KMS-11 (cell line): ENCODE results near the gene C1orf52.

Experiments used
- H2AFZ ChIP-seq: fragments of 200-600 bp; sonication (generic); 2 replicates; pipeline ENCODE4 v1.6.1; 2016; ENCODE audit warnings: antibody characterized with exemption, mixed run types, low read depth
- H3K27ac ChIP-seq: fragments of 200-600 bp; sonication (generic); 2 replicates; pipeline ENCODE4 v1.6.1; 2016; ENCODE audit warnings: mild to moderate bottlenecking, mixed run types
- H3K27me3 ChIP-seq: fragments of 200-600 bp; sonication (generic); 2 replicates; pipeline ENCODE4 v1.6.1; 2017; ENCODE audit warnings: mild to moderate bottlenecking, low read depth, mixed run types, moderate library complexity; ENCODE audit not compliant: insufficient read depth
- H3K36me3 ChIP-seq: fragments of 200-600 bp; sonication (generic); 2 replicates; pipeline ENCODE4 v1.6.1; 2017; ENCODE audit warnings: mild to moderate bottlenecking, mixed run types; ENCODE audit not compliant: insufficient read depth
- H3K4me1 ChIP-seq: fragments of 200-600 bp; sonication (generic); 2 replicates; pipeline ENCODE4 v1.6.1; 2016; ENCODE audit warnings: mild to moderate bottlenecking, low read depth, mixed run types; ENCODE audit not compliant: poor library complexity, severe bottlenecking
- H3K4me2 ChIP-seq: fragments of 200-600 bp; sonication (generic); 2 replicates; pipeline ENCODE4 v1.7.0; 2016; ENCODE audit warnings: mild to moderate bottlenecking, mixed run types
- H3K4me3 ChIP-seq: fragments of 200-600 bp; sonication (generic); IDR thresholded peaks from 2 replicates; pipeline ENCODE4 v1.6.1; 2017; ENCODE audit warnings: low read depth, low read length, mixed read lengths; ENCODE audit not compliant: insufficient read depth
- H3K79me2 ChIP-seq: fragments of 200-600 bp; sonication (generic); 2 replicates; pipeline ENCODE4 v1.6.1; 2016; ENCODE audit warnings: low read depth, mixed run types; ENCODE audit not compliant: insufficient read depth
- H3K9ac ChIP-seq: fragments of 200-600 bp; sonication (generic); 2 replicates; pipeline ENCODE4 v1.6.1; 2016; ENCODE audit warnings: mild to moderate bottlenecking, mixed run types
- H4K20me1 ChIP-seq: fragments of 200-600 bp; sonication (generic); 2 replicates; pipeline ENCODE4 v1.6.1; 2016; ENCODE audit warnings: mild to moderate bottlenecking, mixed run types; ENCODE audit not compliant: insufficient read depth
- TF ChIP-seq, protein P1 (sequence below): fragments of 200-600 bp; sonication (generic); conservative IDR thresholded peaks from 2 replicates; pipeline ENCODE4 v1.6.1; 2017; ENCODE audit warnings: low read depth, mild to moderate bottlenecking, antibody characterized with exemption, low read length, moderate library complexity, mixed read lengths

The C1orf52 gene

DNA sequence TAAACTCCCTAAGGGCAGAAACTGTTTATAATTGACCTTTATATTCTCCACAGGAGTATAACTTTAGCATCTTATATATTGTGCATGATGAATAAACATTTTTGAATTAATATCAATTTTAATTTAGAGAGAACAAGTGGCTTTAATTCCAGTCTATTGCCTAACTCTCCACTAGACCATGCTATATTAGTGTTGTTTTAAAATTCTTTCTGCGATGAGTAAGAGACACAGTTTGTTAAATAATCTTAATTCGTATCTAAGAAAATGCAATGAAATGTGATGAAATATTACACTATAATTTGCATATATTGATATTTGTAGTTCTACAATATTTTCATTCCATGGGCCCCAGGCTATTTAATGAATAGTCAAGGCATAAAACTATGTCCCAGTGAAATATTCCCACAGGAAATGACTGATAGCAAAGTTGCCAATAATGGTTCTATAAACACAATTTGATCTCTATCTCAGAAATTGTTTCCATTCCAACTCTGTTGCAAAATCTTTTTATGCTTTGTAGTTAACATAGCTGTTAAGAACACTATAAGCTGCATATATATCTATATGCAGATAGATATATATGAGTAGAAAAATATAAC, 55.8 kb downstream of the C1orf52 start:
- TF ChIP-seq, protein P1, sequence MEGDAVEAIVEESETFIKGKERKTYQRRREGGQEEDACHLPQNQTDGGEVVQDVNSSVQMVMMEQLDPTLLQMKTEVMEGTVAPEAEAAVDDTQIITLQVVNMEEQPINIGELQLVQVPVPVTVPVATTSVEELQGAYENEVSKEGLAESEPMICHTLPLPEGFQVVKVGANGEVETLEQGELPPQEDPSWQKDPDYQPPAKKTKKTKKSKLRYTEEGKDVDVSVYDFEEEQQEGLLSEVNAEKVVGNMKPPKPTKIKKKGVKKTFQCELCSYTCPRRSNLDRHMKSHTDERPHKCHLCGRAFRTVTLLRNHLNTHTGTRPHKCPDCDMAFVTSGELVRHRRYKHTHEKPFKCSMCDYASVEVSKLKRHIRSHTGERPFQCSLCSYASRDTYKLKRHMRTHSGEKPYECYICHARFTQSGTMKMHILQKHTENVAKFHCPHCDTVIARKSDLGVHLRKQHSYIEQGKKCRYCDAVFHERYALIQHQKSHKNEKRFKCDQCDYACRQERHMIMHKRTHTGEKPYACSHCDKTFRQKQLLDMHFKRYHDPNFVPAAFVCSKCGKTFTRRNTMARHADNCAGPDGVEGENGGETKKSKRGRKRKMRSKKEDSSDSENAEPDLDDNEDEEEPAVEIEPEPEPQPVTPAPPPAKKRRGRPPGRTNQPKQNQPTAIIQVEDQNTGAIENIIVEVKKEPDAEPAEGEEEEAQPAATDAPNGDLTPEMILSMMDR: no peak
- H4K20me1 ChIP-seq: no peaks in the 10 kb centered on the region
- no peak overlapping the region for H3K4me3 ChIP-seq
- no peaks in the 10 kb centered on the region for H3K36me3 ChIP-seq
- no peak overlapping the region for H3K9ac ChIP-seq
- no peak overlapping the region for H2AFZ ChIP-seq
- H3K27ac ChIP-seq: no peak overlapping the region
- H3K27me3 ChIP-seq: no peaks in the 10 kb centered on the region
- no peaks in the 10 kb centered on the region for H3K79me2 ChIP-seq
- H3K4me1 ChIP-seq: peaks cover 21% of the 10 kb centered on the region
- H3K4me2 ChIP-seq: no peak overlapping the region

DNA sequence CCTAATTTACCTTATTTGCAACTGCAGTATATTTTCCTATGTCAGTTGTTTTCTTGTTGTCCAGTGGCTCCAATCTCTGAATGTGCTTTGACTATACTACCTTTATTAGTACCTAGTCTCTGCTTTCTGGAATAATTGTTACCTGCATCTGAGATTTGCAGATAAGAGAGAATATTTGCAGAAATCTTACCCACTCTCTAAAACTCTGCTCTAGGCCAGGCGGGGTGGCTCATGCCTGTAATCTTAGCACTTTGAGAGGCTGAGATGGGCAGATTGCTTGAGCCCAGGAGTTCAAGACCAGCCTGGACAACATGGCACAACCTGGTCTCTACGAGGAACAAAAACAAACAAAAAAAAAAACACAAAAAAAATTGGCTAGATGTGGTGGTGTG, 56.6 kb downstream of the C1orf52 start:
- Histone ChIP-seq H3K4me2 (peak overlapping the region; percentile 64; the same call in 1 of the 2 replicates), H2AFZ (no peak overlapping the region; the same call in 1 of the 2 replicates), H3K4me1 (peaks cover 25% of the 10 kb centered on the region), H3K79me2 (no peaks in the 10 kb centered on the region), H3K4me3 (no peak overlapping the region), H3K36me3 (no peaks in the 10 kb centered on the region), H3K27me3 (no peaks in the 10 kb centered on the region), H4K20me1 (no peaks in the 10 kb centered on the region), H3K27ac (no peak overlapping the region), H3K9ac (no peak overlapping the region)
- TF ChIP-seq, protein P1: no peak

DNA sequence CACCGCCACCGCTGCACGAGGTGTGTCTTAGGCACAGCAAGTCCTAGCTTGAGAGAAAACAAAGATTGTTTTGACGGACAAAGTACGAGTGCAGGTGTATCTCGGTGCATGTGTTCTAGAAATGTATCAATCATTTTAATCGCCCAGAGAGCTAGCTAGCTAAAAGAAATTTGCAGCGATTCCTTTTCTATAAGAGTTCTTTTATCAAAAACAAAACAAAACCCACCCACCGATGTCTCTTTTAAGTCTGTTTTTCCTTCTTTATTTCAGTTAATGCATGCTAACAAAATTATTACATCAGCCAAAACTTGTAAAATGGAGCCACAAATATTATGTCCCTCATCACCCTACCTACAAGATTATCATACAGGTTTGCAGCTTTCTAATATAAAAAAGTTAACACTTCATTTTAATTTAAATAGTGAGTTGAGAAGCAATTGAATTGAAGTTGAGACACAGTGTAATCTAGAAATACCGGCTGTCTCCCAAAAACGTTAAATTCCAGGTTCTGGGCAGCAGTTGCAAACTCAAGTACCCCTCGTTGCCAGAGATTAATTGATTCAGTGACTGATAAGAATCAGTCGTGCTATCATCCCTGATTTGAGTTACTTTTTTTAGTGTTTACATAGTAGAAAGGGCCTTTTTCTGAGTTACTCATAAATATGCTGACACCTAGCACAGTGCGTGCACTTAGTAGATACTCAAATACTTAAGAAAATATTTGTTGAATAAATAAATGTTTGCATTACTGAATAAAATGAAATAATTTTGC, 57.2 kb downstream of the C1orf52 start:
- H3K9ac ChIP-seq: peak overlapping the region; percentile 75; the same call in 1 of the 2 replicates
- peaks cover 25% of the 10 kb centered on the region for H3K4me1 ChIP-seq
- H3K36me3 ChIP-seq: no peaks in the 10 kb centered on the region
- H3K4me3 ChIP-seq: no peak overlapping the region
- no peaks in the 10 kb centered on the region for H3K27me3 ChIP-seq
- H3K79me2 ChIP-seq: no peaks in the 10 kb centered on the region
- H3K27ac ChIP-seq: no peak overlapping the region; the same call in 1 of the 2 replicates
- H2AFZ ChIP-seq: peak overlapping the region; percentile 85
- H4K20me1 ChIP-seq: no peaks in the 10 kb centered on the region
- TF ChIP-seq, protein P1: no peak
- peak overlapping the region; percentile 64 for H3K4me2 ChIP-seq

DNA sequence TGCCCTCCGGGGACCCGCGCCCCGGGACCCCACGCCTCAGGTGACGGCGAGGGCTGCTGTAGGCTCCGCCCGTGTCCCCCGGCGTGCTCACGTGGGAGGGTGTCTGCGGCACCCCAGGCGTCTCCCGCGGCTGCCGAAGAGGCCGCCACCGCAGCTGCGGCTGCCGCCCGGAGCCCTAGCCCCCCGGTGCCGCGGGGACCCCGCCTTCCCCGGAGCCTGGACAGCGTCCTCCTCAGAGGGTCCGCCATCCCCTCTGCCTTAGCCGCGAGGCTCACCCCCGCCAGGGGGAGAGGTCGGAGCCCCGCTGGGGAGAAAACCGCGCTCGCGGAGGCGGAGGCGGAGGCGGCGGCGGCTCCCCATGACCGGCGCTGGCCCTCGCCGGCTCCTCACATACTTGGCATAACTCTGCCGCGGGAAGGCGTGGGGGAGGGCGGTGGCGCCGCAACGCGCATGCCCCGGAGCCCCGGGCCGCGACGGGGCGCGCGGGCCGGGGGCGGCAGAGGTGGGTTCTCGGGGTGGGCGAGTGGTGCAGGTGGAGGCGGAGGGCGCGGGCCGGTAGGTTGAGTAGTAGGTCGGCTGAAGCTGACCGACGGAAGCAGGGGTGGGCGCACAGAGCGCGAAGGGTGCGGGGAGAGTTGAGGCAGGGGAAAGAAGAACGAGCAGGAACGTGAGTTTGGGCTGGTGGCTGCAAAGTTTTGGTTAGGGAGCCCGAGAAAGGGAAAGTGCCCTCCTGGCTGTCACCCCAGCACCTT, 57.9 kb downstream of the C1orf52 start:
- Histone ChIP-seq H3K4me2 (peak overlapping the region; percentile 64; the same call in 1 of the 2 replicates), H2AFZ (peak overlapping the region; percentile 85), H4K20me1 (no peaks in the 10 kb centered on the region), H3K27ac (peak overlapping the region; percentile 63), H3K4me1 (peaks cover 25% of the 10 kb centered on the region), H3K4me3 (peak overlapping the region; percentile 29), H3K36me3 (no peaks in the 10 kb centered on the region), H3K9ac (peak overlapping the region; percentile 75), H3K27me3 (no peaks in the 10 kb centered on the region), H3K79me2 (no peaks in the 10 kb centered on the region)
- TF ChIP-seq, protein P1: no peak
